Calu3 (cell line): ENCODE measurements around the gene DLX1. TPM values are rescaled to one million over a fixed set of nuclear protein-coding genes. Genes with fewer than 3 reads are reported as not detected.

Source experiments
- BruUV-seq: library from RNA; stranded (reverse); fragments of 400-500 nt; replicated peaks from 2 replicates; lab custom pipeline; 2021; lab: Mats Ljungman, UMichigan
- CTCF ChIA-PET: fragments of 300-600 bp; sonication (Branson Sonifier 250); formaldehyde crosslinking; loops from one replicate; lab custom pipeline; 2022; ENCODE audit warnings: antibody characterized with exemption; lab: Charles Lee
- DNase-seq: peaks from one replicate; pipeline ENCODE4 v3.0.0; 2022
- H3K27ac Mint-ChIP-seq: one replicate; pipeline ENCODE4 v1.8.0; 2022; ENCODE audit warnings: mixed read lengths; ENCODE audit not compliant: unreplicated experiment
- H3K27me3 Mint-ChIP-seq: one replicate; pipeline ENCODE4 v1.8.0; 2022; ENCODE audit warnings: mixed read lengths; ENCODE audit not compliant: unreplicated experiment
- H3K36me3 Mint-ChIP-seq: one replicate; pipeline ENCODE4 v1.8.0; 2022; ENCODE audit warnings: mild to moderate bottlenecking, moderate library complexity, mixed read lengths; ENCODE audit not compliant: insufficient read depth, unreplicated experiment
- H3K4me1 Mint-ChIP-seq: one replicate; pipeline ENCODE4 v1.8.0; 2022; ENCODE audit warnings: mild to moderate bottlenecking, low read depth, mixed read lengths; ENCODE audit not compliant: unreplicated experiment
- H3K4me3 Mint-ChIP-seq: one replicate; pipeline ENCODE4 v1.8.0; 2022; ENCODE audit warnings: mild to moderate bottlenecking, low read depth, moderate library complexity, mixed read lengths; ENCODE audit not compliant: unreplicated experiment
- H3K9me3 Mint-ChIP-seq: one replicate; pipeline ENCODE4 v1.8.0; 2022; ENCODE audit warnings: low read depth, mixed read lengths; ENCODE audit not compliant: unreplicated experiment
- intact Hi-C: fragments of 100-400 bp; cut with micrococcal nuclease; formaldehyde crosslinking; loops from one replicate; pipeline ENCODE4 v1.10.0; 2022; ENCODE audit not compliant: unreplicated experiment
- total RNA-seq: library from RNA; stranded (reverse); gene quantifications from 2 replicates; pipeline ENCODE4 v1.2.3, GENCODE V29; 2022
- TF ChIP-seq, protein P1 (sequence below): fragments of 200-600 bp; IDR thresholded peaks from one replicate; pipeline ENCODE4 v1.8.0; 2022; ENCODE audit warnings: antibody characterized with exemption; ENCODE audit not compliant: unreplicated experiment

The DLX1 gene
- total RNA-seq, 1 experiment from 2014 or later, result not detected

DNA sequence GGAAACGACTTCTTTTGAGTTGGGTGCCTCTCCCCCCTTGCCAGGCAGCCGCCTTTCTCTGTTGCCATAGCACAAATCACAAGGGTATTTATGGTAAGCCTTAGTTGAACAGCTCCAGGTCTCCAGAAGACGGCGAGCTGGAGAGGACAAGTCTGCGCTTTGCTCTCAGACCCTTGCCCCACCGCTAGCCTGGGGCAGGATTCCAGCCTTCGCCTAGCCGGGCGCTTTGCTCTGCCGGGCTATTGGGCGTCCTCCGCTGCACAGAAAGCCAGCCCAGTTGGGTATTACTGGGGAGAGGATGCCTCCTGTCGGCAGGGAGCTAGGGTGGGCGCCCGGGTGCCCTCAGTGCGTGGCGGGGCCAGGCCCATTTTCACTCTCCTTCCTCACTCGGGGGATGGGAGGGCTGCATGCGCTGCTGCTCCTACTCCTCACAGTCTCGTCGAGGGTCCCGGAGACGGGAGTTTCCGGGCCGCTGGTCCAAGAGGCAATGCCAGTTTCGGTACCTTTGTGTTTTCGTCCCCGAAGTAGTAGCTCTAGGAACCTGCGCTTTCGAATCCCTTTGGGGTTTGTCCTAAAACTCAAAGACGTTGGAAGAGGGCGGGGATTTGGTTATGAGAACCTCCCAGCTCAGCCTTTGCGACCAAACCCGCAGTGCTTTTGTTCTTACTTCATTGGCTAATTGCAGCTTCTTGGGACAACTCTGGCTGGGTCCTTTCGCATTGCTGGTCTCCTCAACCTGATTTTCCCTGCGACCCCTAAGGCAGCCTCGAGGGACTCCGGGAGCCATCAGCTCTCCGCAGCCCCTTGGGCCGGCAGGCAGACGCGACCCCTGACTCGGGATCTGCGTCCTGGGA is 21.0 kb downstream of the DLX1 start:
- Mint-ChIP-seq H3K4me3 (peak overlapping the region; percentile 63), H3K27ac (no peak overlapping the region), H3K4me1 (peaks cover 28% of the 10 kb centered on the region), H3K36me3 (peaks cover 23% of the 10 kb centered on the region), H3K27me3 (peaks cover 38% of the 10 kb centered on the region), H3K9me3 (no peaks in the 10 kb centered on the region)
- CTCF ChIA-PET, result interaction anchor here (0.8 to 1.6 kb wide), 6 partner anchors 21 to 523 kb away, joined by 3 to 10 read pairs (median 5); no protein-coding TSS in a partner anchor
- no TSS peak for BruUV-seq
- peak; percentile 62 for DNase-seq
- TF ChIP-seq, protein P1, sequence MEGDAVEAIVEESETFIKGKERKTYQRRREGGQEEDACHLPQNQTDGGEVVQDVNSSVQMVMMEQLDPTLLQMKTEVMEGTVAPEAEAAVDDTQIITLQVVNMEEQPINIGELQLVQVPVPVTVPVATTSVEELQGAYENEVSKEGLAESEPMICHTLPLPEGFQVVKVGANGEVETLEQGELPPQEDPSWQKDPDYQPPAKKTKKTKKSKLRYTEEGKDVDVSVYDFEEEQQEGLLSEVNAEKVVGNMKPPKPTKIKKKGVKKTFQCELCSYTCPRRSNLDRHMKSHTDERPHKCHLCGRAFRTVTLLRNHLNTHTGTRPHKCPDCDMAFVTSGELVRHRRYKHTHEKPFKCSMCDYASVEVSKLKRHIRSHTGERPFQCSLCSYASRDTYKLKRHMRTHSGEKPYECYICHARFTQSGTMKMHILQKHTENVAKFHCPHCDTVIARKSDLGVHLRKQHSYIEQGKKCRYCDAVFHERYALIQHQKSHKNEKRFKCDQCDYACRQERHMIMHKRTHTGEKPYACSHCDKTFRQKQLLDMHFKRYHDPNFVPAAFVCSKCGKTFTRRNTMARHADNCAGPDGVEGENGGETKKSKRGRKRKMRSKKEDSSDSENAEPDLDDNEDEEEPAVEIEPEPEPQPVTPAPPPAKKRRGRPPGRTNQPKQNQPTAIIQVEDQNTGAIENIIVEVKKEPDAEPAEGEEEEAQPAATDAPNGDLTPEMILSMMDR, result peak; percentile 49
- intact Hi-C loops, result loop anchor here (2.0 to 10.0 kb wide), 3 partner anchors 102 to 296 kb away; partner anchors contain the start of gene HAT1

DNA sequence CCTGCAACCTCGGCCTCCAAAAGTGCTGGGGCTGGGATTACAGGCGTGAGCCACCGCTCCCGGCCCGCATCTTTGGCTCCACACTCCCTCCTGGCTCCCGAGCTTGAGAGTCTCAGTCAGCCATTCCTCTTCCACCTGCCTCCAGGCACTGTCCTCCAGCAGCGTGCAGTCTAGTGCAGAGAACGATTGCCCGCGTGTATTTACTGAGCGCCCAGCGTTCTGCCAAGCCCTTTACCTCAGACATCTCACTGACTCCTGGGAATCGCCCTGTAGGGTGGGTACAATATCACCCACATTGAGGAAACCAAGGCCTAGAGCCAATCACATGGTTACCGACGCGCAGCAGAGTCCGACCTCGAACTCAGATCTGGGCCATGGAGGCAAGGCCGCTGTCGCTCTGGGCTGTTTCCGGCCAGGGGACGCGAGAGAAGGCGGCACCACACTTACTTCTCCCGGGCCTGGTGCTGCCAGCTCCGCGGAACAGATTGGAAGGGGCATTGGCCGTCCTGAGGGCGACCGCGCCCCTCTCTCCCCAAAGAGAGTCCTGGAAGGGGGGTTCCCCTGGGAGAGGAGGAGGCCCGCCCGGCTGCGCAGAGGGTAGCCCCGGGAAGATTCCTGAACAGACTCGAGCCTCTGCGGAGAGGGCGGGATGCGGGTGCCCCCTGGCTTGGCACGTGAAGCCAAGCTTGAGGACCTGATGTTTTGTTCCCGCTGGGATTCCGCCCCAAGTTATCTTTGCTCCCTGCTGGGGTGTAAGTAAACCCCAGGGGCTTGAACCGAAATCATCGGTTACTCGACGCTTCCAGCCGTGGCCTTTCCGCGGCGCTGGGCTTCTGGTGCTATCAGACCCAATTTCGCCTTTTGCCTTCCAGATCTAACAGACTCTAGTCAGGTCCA is 22.6 kb downstream of the DLX1 start:
- no peak overlapping the region for H3K4me3 Mint-ChIP-seq
- peaks cover 24% of the 10 kb centered on the region for H3K27me3 Mint-ChIP-seq
- CTCF ChIA-PET, result no interaction called here
- peaks cover 12% of the 10 kb centered on the region for H3K4me1 Mint-ChIP-seq
- TF ChIP-seq, protein P1, result no peak
- no peaks in the 10 kb centered on the region for H3K9me3 Mint-ChIP-seq
- intact Hi-C loops, result loop anchor here (2.0 to 10.0 kb wide), 3 partner anchors 103 to 297 kb away; partner anchors contain the start of gene HAT1
- no peak for DNase-seq
- BruUV-seq, result no TSS peak
- peaks cover 7% of the 10 kb centered on the region for H3K36me3 Mint-ChIP-seq
- H3K27ac Mint-ChIP-seq, result no peak overlapping the region

DNA sequence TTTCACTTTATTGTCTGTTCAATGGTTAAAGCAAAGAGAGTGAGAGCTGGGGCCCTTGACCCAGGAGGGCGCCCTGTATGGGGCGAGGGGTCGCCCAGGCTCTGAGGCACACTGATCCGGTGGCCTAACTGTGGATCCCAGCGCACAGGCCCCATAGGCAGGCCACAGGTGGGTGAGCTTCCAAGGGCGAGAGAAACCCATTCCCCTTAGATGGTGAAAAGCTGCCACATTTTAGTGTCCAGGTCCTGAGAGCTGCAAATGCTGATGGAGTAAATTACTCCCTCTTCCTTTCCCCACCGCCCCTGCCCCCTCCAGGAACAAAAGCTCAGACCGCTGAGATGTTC is 23.3 kb downstream of the DLX1 start:
- Mint-ChIP-seq H3K36me3 (peaks cover 5% of the 10 kb centered on the region), H3K4me1 (peaks cover 6% of the 10 kb centered on the region), H3K4me3 (no peak overlapping the region), H3K27me3 (peaks cover 17% of the 10 kb centered on the region), H3K9me3 (no peaks in the 10 kb centered on the region), H3K27ac (no peak overlapping the region)
- CTCF ChIA-PET, result no interaction called here
- BruUV-seq, result no TSS peak
- intact Hi-C loops, result loop anchor here (10.0 kb wide), 2 partner anchors 104 to 184 kb away; partner anchors contain the start of gene HAT1
- TF ChIP-seq, protein P1, result no peak
- no peak for DNase-seq

DNA sequence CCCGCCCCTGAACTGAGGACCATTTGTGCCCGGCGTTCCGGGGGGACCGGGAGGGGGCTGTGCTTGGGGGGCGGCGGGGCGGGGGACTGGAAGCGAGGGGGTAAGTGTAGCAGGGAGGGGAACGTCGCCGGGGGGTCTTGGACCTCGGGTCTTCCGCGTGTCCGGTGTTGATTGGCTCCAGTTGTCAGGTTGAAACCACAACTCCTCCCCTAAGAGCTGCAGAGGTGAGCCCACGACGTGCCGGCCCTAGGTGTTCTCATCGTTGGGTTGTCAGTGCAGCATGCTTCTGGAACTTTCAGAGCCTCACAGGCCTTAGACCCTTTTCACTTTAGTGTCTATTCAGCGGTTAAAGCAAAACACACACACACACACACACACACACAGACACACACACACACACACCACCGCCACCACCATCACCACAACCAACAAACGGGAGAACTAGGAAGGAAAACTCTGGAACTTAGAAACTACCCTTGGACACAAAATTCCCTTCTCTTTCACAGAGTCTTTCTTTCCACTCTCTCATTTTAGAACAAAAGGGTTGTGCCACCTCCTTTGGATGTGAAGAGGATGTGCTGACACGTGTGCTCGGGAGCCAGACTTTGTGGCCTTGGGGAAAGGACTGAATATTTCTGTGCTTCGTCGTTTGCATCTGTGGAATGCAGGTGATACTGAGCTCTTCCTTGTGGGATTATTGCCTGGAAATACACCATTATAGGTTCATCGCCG is 24.1 kb downstream of the DLX1 start:
- H3K4me1 Mint-ChIP-seq, result peaks cover under 1% of the 10 kb centered on the region
- peaks cover 5% of the 10 kb centered on the region for H3K36me3 Mint-ChIP-seq
- CTCF ChIA-PET, result no interaction called here
- H3K9me3 Mint-ChIP-seq, result no peaks in the 10 kb centered on the region
- TF ChIP-seq, protein P1, result no peak
- H3K27me3 Mint-ChIP-seq, result peaks cover 9% of the 10 kb centered on the region
- no peak overlapping the region for H3K27ac Mint-ChIP-seq
- DNase-seq, result no peak
- H3K4me3 Mint-ChIP-seq, result no peak overlapping the region
- intact Hi-C loops, result loop anchor here (10.0 kb wide), 2 partner anchors 105 to 185 kb away; partner anchors contain the start of gene HAT1
- BruUV-seq, result no TSS peak
